Measurements from ENCODE around the gene SUPT5H. TPM values are rescaled to one million over a fixed set of nuclear protein-coding genes. Genes with fewer than 3 reads are reported as not detected.
A peak's percentile ranks its signal among the peaks of the same experiment; 100 is the strongest.

SUPT5H gene
- total RNA-seq, 1 experiment from 2014 or later, result 59.9 TPM

- DNase-seq (no peak), ATAC-seq (no peak)
- POLR2A ChIA-PET (ENCODE audit: unreplicated experiment), result interaction anchor here (0.7 kb wide), 1 partner anchor 37 kb away, joined by 5 read pairs; no protein-coding TSS in a partner anchor
- no TSS peak for BruUV-seq (replicated peaks)
- intact Hi-C loops (cut with micrococcal nuclease), result loop anchor here (5.0 kb wide), 1 partner anchor 35 kb away; the partner anchor contains the start of gene EID2B
- Histone ChIP-seq H3K79me2 (ENCODE audit: low read length) (no peaks in the 10 kb centered on the region), H3K9me3 (ENCODE audit: low read length) (no peaks in the 10 kb centered on the region), H3K9me2 (replicated peaks; ENCODE audit: low read length) (no peaks in the 10 kb centered on the region), H3K4me2 (ENCODE audit: low read length) (peak overlapping the region; percentile 95), H3K4me1 (ENCODE audit: insufficient read depth, low read length) (peaks cover 12% of the 10 kb centered on the region), H3K9ac (ENCODE audit: low read length) (no peak overlapping the region), H3K36me3 (ENCODE audit: low read depth, low read length) (no peaks in the 10 kb centered on the region), H2AFZ (ENCODE audit: low read length) (peak overlapping the region; percentile 98), H3K27ac (ENCODE audit: low read length) (no peak overlapping the region), H3K27me3 (ENCODE audit: low read length) (no peaks in the 10 kb centered on the region), H3K4me3 (ENCODE audit: low read length) (peak overlapping the region; percentile 63), H4K20me1 (ENCODE audit: low read length) (no peaks in the 10 kb centered on the region), H3F3A (ENCODE audit: low read length, unreplicated experiment) (no peaks in the 10 kb centered on the region)
- TF ChIP-seq EZH2phosphoT487 (IDR thresholded peaks at IDR 0.05; ENCODE audit: borderline replicate concordance, low read length) (no peak), EZH2 (IDR thresholded peaks at IDR 0.05; ENCODE audit: low read length, unreplicated experiment) (no peak), CTCF (conservative IDR thresholded peaks at IDR 0.05; ENCODE audit: low read depth, low read length) (no peak)
- CTCF ChIA-PET, result interaction anchor here (0.6 kb wide), 2 partner anchors 15 to 35 kb away, joined by 3 read pairs; partner anchors contain the start of gene EID2B
These were observed 52.3 kb downstream of the SUPT5H start for GRCh38 chr19:39497701-39497995.

- no peaks in the 10 kb centered on the region for H3K9me2 ChIP-seq (replicated peaks; ENCODE audit: low read length)
- TF ChIP-seq CTCF (conservative IDR thresholded peaks at IDR 0.05; ENCODE audit: low read depth, low read length), result peak; percentile 47
- no peak for TF ChIP-seq EZH2 (IDR thresholded peaks at IDR 0.05; ENCODE audit: low read length, unreplicated experiment)
- TF ChIP-seq EZH2phosphoT487 (IDR thresholded peaks at IDR 0.05; ENCODE audit: borderline replicate concordance, low read length), result no peak
- no peaks in the 10 kb centered on the region for H3F3A ChIP-seq (ENCODE audit: low read length, unreplicated experiment)
- H3K9ac ChIP-seq (ENCODE audit: low read length), result no peak overlapping the region
- no peaks in the 10 kb centered on the region for H3K79me2 ChIP-seq (ENCODE audit: low read length)
- peak overlapping the region; percentile 63 for H3K4me3 ChIP-seq (ENCODE audit: low read length)
- intact Hi-C loops (cut with micrococcal nuclease), result loop anchor here (5.0 kb wide), 1 partner anchor 34 kb away; the partner anchor contains the start of gene EID2B
- H3K27ac ChIP-seq (ENCODE audit: low read length), result no peak overlapping the region
- peak overlapping the region; percentile 98 for H2AFZ ChIP-seq (ENCODE audit: low read length)
- ChIA-PET CTCF (interaction anchor here (0.6 to 0.7 kb wide), 4 partner anchors 15 to 42 kb away, joined by 3 to 4 read pairs (median 3); partner anchors contain the start of genes EID2 and EID2B), POLR2A (ENCODE audit: unreplicated experiment) (no interaction called here)
- DNase-seq (peak; percentile 50), ATAC-seq (peak; percentile 72)
- BruUV-seq (replicated peaks), result no TSS peak
- H3K9me3 ChIP-seq (ENCODE audit: low read length), result no peaks in the 10 kb centered on the region
- H3K27me3 ChIP-seq (ENCODE audit: low read length), result no peaks in the 10 kb centered on the region
- no peaks in the 10 kb centered on the region for H4K20me1 ChIP-seq (ENCODE audit: low read length)
- peaks cover 7% of the 10 kb centered on the region for H3K4me1 ChIP-seq (ENCODE audit: insufficient read depth, low read length)
- H3K36me3 ChIP-seq (ENCODE audit: low read depth, low read length), result no peaks in the 10 kb centered on the region
- peak overlapping the region; percentile 95 for H3K4me2 ChIP-seq (ENCODE audit: low read length)
These were observed 52.8 kb downstream of the SUPT5H start for GRCh38 chr19:39497996-39498797.
